CD4-positive, alpha-beta T cell (primary cell): ENCODE results near the gene DRD3. TPM values are rescaled to one million over a fixed set of nuclear protein-coding genes. Genes with fewer than 3 reads are reported as not detected.
A peak's percentile ranks its signal among the peaks of the same experiment; 100 is the strongest.

Source experiments
- ATAC-seq: fragments of 200-7000 bp; cut with Tn5 transposase; one replicate; pipeline ENCODE4 v1.10.0; 2022; ENCODE audit warnings: mild to moderate bottlenecking; ENCODE audit not compliant: poor library complexity
- CTCF ChIA-PET: fragments of 350-600 bp; sonication (Branson Sonifier 250); formaldehyde crosslinking; loops from one replicate; lab custom pipeline; 2021; ENCODE audit warnings: antibody characterized with exemption, inconsistent platforms; lab: Charles Lee
- POLR2A ChIA-PET: fragments of 350-600 bp; sonication (Branson Sonifier 250); formaldehyde crosslinking; loops from one replicate; lab custom pipeline; 2021; ENCODE audit warnings: antibody characterized with exemption, inconsistent platforms; lab: Charles Lee
- DNase-seq, 14 experiments: peaks; one replicate each; pipeline ENCODE4 v3.0.0-alpha.2; 2013 to 2020; ENCODE audit warnings: mixed read lengths in 2 of 14
- H3K27ac ChIP-seq, 2 donors: one replicate each; pipeline versions ENCODE4 v1.5.1 to v1.7.0; 2013; ENCODE audit warnings: low read length in 2 of 2, low read depth in 1 of 2, mild to moderate bottlenecking in 1 of 2
- H3K27me3 ChIP-seq, 2 experiments: 1 replicate in 1 of 2; 2 replicates in 1 of 2; pipeline versions ENCODE4 v1.6.1 to v1.7.0; 2013; ENCODE audit warnings: low read length in 2 of 2, control low read depth in 1 of 2, mild to moderate bottlenecking in 1 of 2, moderate library complexity in 1 of 2; ENCODE audit not compliant: insufficient read depth in 2 of 2, control insufficient read depth in 1 of 2
- H3K36me3 ChIP-seq: one replicate; pipeline ENCODE4 v1.6.1; 2013; ENCODE audit warnings: low read length, control low read depth; ENCODE audit not compliant: insufficient read depth
- H3K4me1 ChIP-seq: one replicate; pipeline ENCODE4 v1.6.1; 2013; ENCODE audit warnings: low read length, control low read depth; ENCODE audit not compliant: insufficient read depth
- H3K4me3 ChIP-seq: one replicate; pipeline ENCODE4 v1.5.1; 2013; ENCODE audit warnings: mild to moderate bottlenecking, low read length, moderate library complexity
- H3K9me3 ChIP-seq, 2 experiments: 1 replicate in 1 of 2; 2 replicates in 1 of 2; pipeline versions ENCODE4 v1.6.1 to v1.7.0; 2013; ENCODE audit warnings: low read length in 2 of 2, mild to moderate bottlenecking in 2 of 2, control low read depth in 1 of 2, moderate library complexity in 1 of 2; ENCODE audit not compliant: control insufficient read depth in 1 of 2, insufficient read depth in 1 of 2
- H3K27ac Mint-ChIP-seq: one replicate; pipeline ENCODE4 v1.8.0; 2020; ENCODE audit warnings: mixed read lengths
- H3K27me3 Mint-ChIP-seq: one replicate; pipeline ENCODE4 v1.8.0; 2021; ENCODE audit warnings: mixed read lengths
- H3K36me3 Mint-ChIP-seq: one replicate; pipeline ENCODE4 v1.8.0; 2021; ENCODE audit warnings: low read depth, mixed read lengths
- H3K4me1 Mint-ChIP-seq: one replicate; pipeline ENCODE4 v1.8.0; 2021; ENCODE audit warnings: low read depth, mixed read lengths
- H3K4me3 Mint-ChIP-seq: one replicate; pipeline ENCODE4 v1.8.0; 2020; ENCODE audit warnings: mild to moderate bottlenecking, mixed read lengths
- H3K9me3 Mint-ChIP-seq: one replicate; pipeline ENCODE4 v1.8.0; 2020; ENCODE audit warnings: mixed read lengths
- CTCF ChIP-seq: fragments of 200-600 bp; IDR thresholded peaks from one replicate; pipeline ENCODE4 v1.8.0; 2022; ENCODE audit warnings: antibody characterized with exemption, mild to moderate bottlenecking
- intact Hi-C, 2 experiments: fragments of 100-400 bp; cut with DNase I in 1 of 2; cut with micrococcal nuclease in 1 of 2; formaldehyde crosslinking; loops; one replicate each; pipeline versions ENCODE4 v1.15.1 to v1.9.0; 2023 to 2025; cut with DNase I, micrococcal nuclease
- total RNA-seq, 174 experiments: library from RNA in 2 of 174; stranded (reverse) in 2 of 174; gene quantifications; one replicate each; pipeline ENCODE4 v1.2.3 and lab custom pipeline; 2021 to 2026

The DRD3 gene
- total RNA-seq, 2 experiments from 2014 or later = not detected

- H3K4me1 ChIP-seq = peaks cover 91% of the 10 kb centered on the region
- no peaks in the 10 kb centered on the region for H3K9me3 Mint-ChIP-seq
- no peak overlapping the region for H3K27ac ChIP-seq
- intact Hi-C loops = loop anchor here in 1 of 2 experiments (5.0 to 10.0 kb wide), 2 partner anchors 75 to 162 kb away; partner anchors contain the start of genes CCDC191, QTRT2 and TIGIT
- ChIA-PET POLR2A (interaction anchor here (0.6 to 1.7 kb wide), 2 partner anchors 10 to 15 kb away, joined by 4 read pairs; no protein-coding TSS in a partner anchor), CTCF (interaction anchor here (3.0 kb wide), 1 partner anchor 73 kb away, joined by 9 read pairs; no protein-coding TSS in a partner anchor)
- DNase-seq = no peak
- no peaks in the 10 kb centered on the region for H3K27me3 Mint-ChIP-seq
- H3K27me3 ChIP-seq = no peaks in the 10 kb centered on the region
- H3K36me3 Mint-ChIP-seq = no peaks in the 10 kb centered on the region
- H3K9me3 ChIP-seq = no peaks in the 10 kb centered on the region
- ATAC-seq = no peak
- TF ChIP-seq CTCF = no peak
- H3K27ac Mint-ChIP-seq = no peak overlapping the region
- H3K36me3 ChIP-seq = no peaks in the 10 kb centered on the region
- H3K4me1 Mint-ChIP-seq = peaks cover 27% of the 10 kb centered on the region
- peak overlapping the region; percentile 18 for H3K4me3 Mint-ChIP-seq
- H3K4me3 ChIP-seq = no peak overlapping the region
Measured at GRCh38 chr3:114217266-114217665, 38.4 kb upstream of the DRD3 start.

DNA sequence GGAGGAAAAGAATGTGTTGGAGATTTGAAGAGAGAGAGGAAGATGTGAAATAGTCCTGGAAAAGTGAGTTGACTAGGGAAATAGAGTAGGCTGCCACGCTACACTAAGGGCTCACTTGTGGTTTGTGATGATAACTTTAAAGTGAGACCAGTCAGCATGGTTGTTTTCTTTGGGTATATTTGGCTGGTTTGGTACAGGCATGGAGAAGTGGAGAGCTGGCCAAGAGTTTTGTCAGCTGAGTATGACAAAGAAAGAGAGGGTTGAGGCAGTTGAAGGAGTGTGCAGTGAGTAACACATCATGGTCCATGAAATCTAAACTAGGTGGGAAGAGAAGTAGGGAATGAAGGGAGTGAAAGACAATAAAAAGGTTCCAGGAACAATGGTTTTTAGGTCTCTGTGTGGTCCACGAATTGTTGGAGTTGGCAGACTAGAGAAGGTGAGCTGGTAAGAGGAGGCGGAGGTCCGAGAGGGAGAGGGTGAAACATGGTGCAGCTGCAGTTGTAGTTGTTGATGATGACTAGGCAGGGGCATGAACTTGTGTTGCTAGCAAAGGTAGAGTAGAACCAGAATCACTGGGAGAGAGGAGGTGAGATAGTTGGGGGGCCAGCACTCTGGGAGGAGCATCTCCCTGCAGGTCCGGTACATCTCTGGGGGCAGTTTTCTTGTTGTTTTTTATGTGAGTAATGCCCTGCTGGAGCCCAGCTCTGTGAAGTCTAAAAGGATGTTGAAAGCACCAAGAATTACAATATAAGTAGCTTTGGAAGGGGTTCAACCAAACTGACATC is 37.5 kb upstream of the DRD3 start:
- no peak overlapping the region for H3K4me3 ChIP-seq
- Mint-ChIP-seq H3K4me3 (no peak overlapping the region), H3K27ac (no peak overlapping the region), H3K9me3 (no peaks in the 10 kb centered on the region), H3K4me1 (peaks cover 19% of the 10 kb centered on the region), H3K36me3 (no peaks in the 10 kb centered on the region), H3K27me3 (no peaks in the 10 kb centered on the region)
- H3K4me1 ChIP-seq = peaks cover 88% of the 10 kb centered on the region
- DNase-seq (no peak), ATAC-seq (no peak)
- CTCF ChIA-PET = interaction anchor here (3.0 kb wide), 1 partner anchor 74 kb away, joined by 9 read pairs; no protein-coding TSS in a partner anchor
- H3K36me3 ChIP-seq = no peaks in the 10 kb centered on the region
- TF ChIP-seq CTCF = no peak
- POLR2A ChIA-PET = interaction anchor here (0.8 to 1.7 kb wide), 2 partner anchors 11 to 19 kb away, joined by 3 to 4 read pairs; no protein-coding TSS in a partner anchor
- peak overlapping the region in 1 of 2 donors; percentile 93 for H3K27ac ChIP-seq
- intact Hi-C loops = loop anchor here in 1 of 2 experiments (5.0 to 10.0 kb wide), 2 partner anchors 76 to 162 kb away; partner anchors contain the start of genes CCDC191, QTRT2 and TIGIT
- H3K27me3 ChIP-seq = no peaks in the 10 kb centered on the region
- H3K9me3 ChIP-seq = no peaks in the 10 kb centered on the region

GRCh38 chr3:114214542-114215341 is 35.9 kb upstream of the DRD3 start:
- H3K9me3 Mint-ChIP-seq = no peaks in the 10 kb centered on the region
- no peaks in the 10 kb centered on the region for H3K36me3 Mint-ChIP-seq
- no peaks in the 10 kb centered on the region for H3K9me3 ChIP-seq
- H3K4me3 ChIP-seq = peak overlapping the region; percentile 59
- no peaks in the 10 kb centered on the region for H3K27me3 Mint-ChIP-seq
- DNase-seq (peak in 11 of 14 experiments; percentile 23 to 94 (median 44)), ATAC-seq (peak; percentile 73)
- H3K36me3 ChIP-seq = no peaks in the 10 kb centered on the region
- TF ChIP-seq CTCF = no peak
- peak overlapping the region; percentile 93 to 94 for H3K27ac ChIP-seq
- H3K4me1 Mint-ChIP-seq = peaks cover 5% of the 10 kb centered on the region
- H3K27me3 ChIP-seq = no peaks in the 10 kb centered on the region
- H3K4me1 ChIP-seq = peaks cover 78% of the 10 kb centered on the region
- no peak overlapping the region for H3K27ac Mint-ChIP-seq
- CTCF ChIA-PET = interaction anchor here (0.6 to 3.6 kb wide), 2 partner anchors 13 to 76 kb away, joined by 3 to 28 read pairs; no protein-coding TSS in a partner anchor
- H3K4me3 Mint-ChIP-seq = no peak overlapping the region
- intact Hi-C loops = loop anchor here (1.0 to 10.0 kb wide), 8 partner anchors 9 to 932 kb away; partner anchors contain the start of genes CCDC191 (in 1 of the 2), QTRT2 (in 1 of the 2), TIGIT (in 1 of the 2) and ZBTB20 (in 1 of the 2)
- POLR2A ChIA-PET = interaction anchor here (0.6 to 3.5 kb wide), 31 partner anchors 9 to 1603 kb away, joined by 3 to 110 read pairs (median 8); partner anchors contain the start of genes ATP6V1A, DRD3, NAA50 and TIGIT
